ENCODE data around the gene PPFIA3.

The PPFIA3 gene

GRCh38 chr19:49102303-49102702 lies 17.0 kb upstream of the PPFIA3 start:
- in situ Hi-C loops (cut with HindIII; ENCODE audit: low sequenced_read_pairs), result no loop called here

GRCh38 chr19:49103331-49104085 lies 15.8 kb upstream of the PPFIA3 start:
- in situ Hi-C loops (cut with HindIII; ENCODE audit: low sequenced_read_pairs), result no loop called here

- in situ Hi-C loops (cut with HindIII; ENCODE audit: low sequenced_read_pairs), result no loop called here
Measured at GRCh38 chr19:49104229-49104864, 15.0 kb upstream of the PPFIA3 start.

- in situ Hi-C loops (cut with HindIII; ENCODE audit: low sequenced_read_pairs), result no loop called here
Measured at GRCh38 chr19:49106648-49107135, 12.7 kb upstream of the PPFIA3 start.

- in situ Hi-C loops (cut with HindIII; ENCODE audit: low sequenced_read_pairs), result no loop called here
Measured at GRCh38 chr19:49107625-49108459, 11.5 kb upstream of the PPFIA3 start.

- in situ Hi-C loops (cut with HindIII; ENCODE audit: low sequenced_read_pairs), result no loop called here
Measured at GRCh38 chr19:49109051-49109450, 10.3 kb upstream of the PPFIA3 start.

GRCh38 chr19:49109569-49110233 lies 9.6 kb upstream of the PPFIA3 start:
- in situ Hi-C loops (cut with HindIII; ENCODE audit: low sequenced_read_pairs), result no loop called here

GRCh38 chr19:49110567-49110966 lies 8.8 kb upstream of the PPFIA3 start:
- in situ Hi-C loops (cut with HindIII; ENCODE audit: low sequenced_read_pairs), result no loop called here

GRCh38 chr19:49111218-49111998 lies 7.9 kb upstream of the PPFIA3 start:
- in situ Hi-C loops (cut with HindIII; ENCODE audit: low sequenced_read_pairs), result no loop called here

GRCh38 chr19:49113762-49114629 lies 5.3 kb upstream of the PPFIA3 start, which contains the start of gene LIN7B:
Gene LIN7B, plus strand, starts transcription at chr19:49114370. Its CDS starts 35 bp downstream, at chr19:49114405.
- in situ Hi-C loops (cut with HindIII; ENCODE audit: low sequenced_read_pairs), result no loop called here

- in situ Hi-C loops (cut with HindIII; ENCODE audit: low sequenced_read_pairs), result no loop called here
Measured at GRCh38 chr19:49114630-49115363, 4.5 kb upstream of the PPFIA3 start.

GRCh38 chr19:49116544-49116943 lies 2.8 kb upstream of the PPFIA3 start:
- in situ Hi-C loops (cut with HindIII; ENCODE audit: low sequenced_read_pairs), result no loop called here

- in situ Hi-C loops (cut with HindIII; ENCODE audit: low sequenced_read_pairs), result no loop called here
Measured at GRCh38 chr19:49117677-49118564, 1.4 kb upstream of the PPFIA3 start.

- in situ Hi-C loops (cut with HindIII; ENCODE audit: low sequenced_read_pairs), result no loop called here
Measured at GRCh38 chr19:49118565-49119410, 556 bp upstream of the PPFIA3 start, which contains the start of gene C19orf73. Gene C19orf73, minus strand, starts transcription at chr19:49119143. Its CDS starts 121 bp downstream, at chr19:49119022.

GRCh38 chr19:49120325-49120683 lies 960 bp downstream of the PPFIA3 start:
- in situ Hi-C loops (cut with HindIII; ENCODE audit: low sequenced_read_pairs), result no loop called here

GRCh38 chr19:49120868-49121267 lies 1.5 kb downstream of the PPFIA3 start:
- in situ Hi-C loops (cut with HindIII; ENCODE audit: low sequenced_read_pairs), result no loop called here

Data from DLD1 (cell line).